ENCODE data around the gene RMRP. TPM values are rescaled to one million over a fixed set of nuclear protein-coding genes. Genes with fewer than 3 reads are reported as not detected.

The RMRP gene
- total and polyA plus RNA-seq, 9 of the 15 experiments (the other 6 are each of a cell fraction or from before 2014, with no cell fraction given) = 75.7 to 89,974 (median 13,378) TPM; not detected in 3

- peak; percentile 28 to 66; a peak in 3 of 4 replicates for TF ChIP-seq MNT (conservative IDR thresholded peaks at IDR 0.05)
- TF ChIP-seq RFX5 (IDR thresholded peaks at IDR 0.05; ENCODE audit: low read depth, low read length) = no peak
- TF ChIP-seq MAFG (tag; conservative IDR thresholded peaks at IDR 0.05) = no peak
- no peak for TF ChIP-seq ZNF134 (CRISPR knock-in tag; conservative IDR thresholded peaks at IDR 0.05)
- no peak for TF ChIP-seq ZNF707 (CRISPR knock-in tag; conservative IDR thresholded peaks at IDR 0.05)
- TF ChIP-seq ZNF311 (CRISPR knock-in tag; IDR thresholded peaks at IDR 0.05) = no peak
- no peak for TF ChIP-seq ARNT (IDR thresholded peaks at IDR 0.05)
- peak; percentile 47 for TF ChIP-seq KDM5B (IDR thresholded peaks at IDR 0.05; ENCODE audit: insufficient replicate concordance, low read depth, low read length)
- no peak for TF ChIP-seq PHTF2 (CRISPR knock-in tag; IDR thresholded peaks at IDR 0.05)
- no peak for TF ChIP-seq SFPQ (IDR thresholded peaks at IDR 0.05; ENCODE audit: low read depth, low read length)
- peak in 1 of 2 experiments; percentile 72; a peak in 1 of 4 replicates for TF ChIP-seq HDAC1 (IDR thresholded peaks at IDR 0.05)
- no peak for TF ChIP-seq HOXB6 (CRISPR knock-in tag; IDR thresholded peaks at IDR 0.05; ENCODE audit: borderline replicate concordance)
- TF ChIP-seq MCM3 (IDR thresholded peaks at IDR 0.05) = no peak
- 0 out of 2 replicates have a peak, but pooled peaks have one; percentile 56 for TF ChIP-seq SP1 (CRISPR knock-in tag; IDR thresholded peaks at IDR 0.05)
- peak in 1 of 2 experiments; percentile 38; a peak in 1 of 4 replicates for TF ChIP-seq RAD21 (CRISPR knock-in tag; conservative IDR thresholded peaks at IDR 0.05 in 1 of 2, IDR thresholded peaks at IDR 0.05 in 1 of 2)
- TF ChIP-seq, protein P1, sequence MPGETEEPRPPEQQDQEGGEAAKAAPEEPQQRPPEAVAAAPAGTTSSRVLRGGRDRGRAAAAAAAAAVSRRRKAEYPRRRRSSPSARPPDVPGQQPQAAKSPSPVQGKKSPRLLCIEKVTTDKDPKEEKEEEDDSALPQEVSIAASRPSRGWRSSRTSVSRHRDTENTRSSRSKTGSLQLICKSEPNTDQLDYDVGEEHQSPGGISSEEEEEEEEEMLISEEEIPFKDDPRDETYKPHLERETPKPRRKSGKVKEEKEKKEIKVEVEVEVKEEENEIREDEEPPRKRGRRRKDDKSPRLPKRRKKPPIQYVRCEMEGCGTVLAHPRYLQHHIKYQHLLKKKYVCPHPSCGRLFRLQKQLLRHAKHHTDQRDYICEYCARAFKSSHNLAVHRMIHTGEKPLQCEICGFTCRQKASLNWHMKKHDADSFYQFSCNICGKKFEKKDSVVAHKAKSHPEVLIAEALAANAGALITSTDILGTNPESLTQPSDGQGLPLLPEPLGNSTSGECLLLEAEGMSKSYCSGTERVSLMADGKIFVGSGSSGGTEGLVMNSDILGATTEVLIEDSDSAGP (CRISPR knock-in tag; IDR thresholded peaks at IDR 0.05) = no peak
- peak; percentile 41 to 49 (median 44); a peak in 4 of 6 replicates for TF ChIP-seq CTCF (IDR thresholded peaks at IDR 0.05 in 2 of 3, conservative IDR thresholded peaks at IDR 0.05 in 1 of 3; ENCODE audit: insufficient read depth in 2 of 3, low read depth in 1 of 3, low read length in 3 of 3)
- TF ChIP-seq PREB (CRISPR knock-in tag; IDR thresholded peaks at IDR 0.05) = no peak
Measured at GRCh38 chr9:35664531-35665470, 7.0 kb upstream of the RMRP start, which contains the start of gene ARHGEF39 (continued).
